Measurements from ENCODE around the gene AKR1E2. TPM values are rescaled to one million over a fixed set of nuclear protein-coding genes. Genes with fewer than 3 reads are reported as not detected.

Gene AKR1E2
- total RNA-seq, result 1 to 10 TPM; 1.7 to 10.0 TPM

DNA sequence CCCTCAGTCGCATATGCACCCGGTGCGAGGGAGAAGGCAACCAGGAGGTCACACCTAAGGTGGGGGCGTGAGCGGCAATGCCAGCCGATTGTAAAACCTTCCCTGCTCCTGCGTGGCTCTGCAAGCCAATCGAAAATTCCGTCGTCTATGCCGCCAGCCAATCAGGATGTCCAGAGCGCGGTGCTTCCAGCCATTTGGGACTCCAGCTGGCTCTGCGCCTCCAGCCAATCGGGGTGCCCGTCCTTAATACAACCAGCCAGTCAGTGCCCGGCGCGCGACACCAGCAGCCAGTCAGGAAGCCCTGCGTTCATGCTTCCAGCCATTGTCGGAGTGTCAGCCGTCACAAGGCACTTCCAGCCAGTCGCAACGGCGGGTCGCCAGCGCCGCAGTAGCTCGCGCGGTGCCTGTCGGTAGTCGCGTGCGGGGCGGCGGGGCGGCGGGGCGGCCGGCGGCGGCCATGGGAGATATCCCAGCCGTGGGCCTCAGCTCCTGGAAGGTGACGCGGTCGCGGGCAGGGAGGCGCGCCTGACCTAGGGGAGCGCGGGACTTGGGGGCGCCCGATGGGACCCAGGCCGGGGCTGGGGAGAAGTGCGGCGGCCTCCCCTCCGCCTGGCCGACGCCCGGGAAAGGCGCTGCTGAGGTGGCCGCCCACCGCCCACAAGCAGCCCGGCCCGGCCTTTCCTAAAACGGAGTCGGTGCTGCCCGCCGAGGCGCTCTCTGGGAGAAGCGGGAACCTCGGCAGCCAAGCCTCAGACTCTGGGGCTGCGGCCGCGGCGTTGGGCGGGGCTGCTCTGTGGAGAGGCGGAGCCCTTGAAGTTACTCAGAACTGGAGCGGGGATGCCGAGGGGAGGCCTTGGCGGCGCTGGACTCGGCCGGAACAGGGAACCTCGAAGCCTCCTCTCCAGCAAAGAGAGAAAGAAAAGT, at the start of gene AKR1E2:
AKR1E2 (plus strand) TSS at position 340 of the 924 bp plus-strand sequence; CDS start at position 458, 118 bp downstream.
- Mint-ChIP-seq H3K4me3 (peak within 1 kb of the TSS; percentile 83 to 86), H3K4me1 (ENCODE audit: low read depth) (peaks cover 19% of the 10 kb centered on the region), H3K27ac (no peak within 1 kb of the TSS), H3K36me3 (ENCODE audit: insufficient read depth in 2 of 2) (peaks cover 2 to 3% of the 10 kb centered on the region in 2 donors), H3K9me3 (no peaks in the 10 kb centered on the region), H3K27me3 (ENCODE audit: low read depth) (no peaks in the 10 kb centered on the region)
- ATAC-seq (replicated peaks in 1 of 2) (peak; percentile 91 to 93), DNase-seq (peak; percentile 76 to 88)

DNA sequence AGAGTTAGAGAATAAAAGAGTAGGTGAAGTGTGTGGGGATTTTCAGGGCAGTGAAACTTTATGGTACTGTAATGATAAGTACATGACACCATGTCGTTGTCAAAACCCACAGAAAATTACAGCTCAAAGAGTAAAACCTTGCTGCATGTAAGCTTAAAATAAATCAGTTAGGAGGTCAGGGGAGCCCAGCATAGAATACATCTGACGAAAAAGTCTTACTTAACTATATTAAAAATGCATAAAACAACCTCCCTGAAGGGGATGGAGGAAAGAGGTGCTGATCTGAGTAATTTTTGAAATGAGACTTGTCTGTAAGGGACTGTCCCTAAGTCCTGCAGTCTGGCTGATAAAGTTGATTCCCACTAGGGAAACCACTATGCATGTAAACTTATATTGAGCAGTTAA, 49.8 kb upstream of the AKR1E2 start:
- Mint-ChIP-seq H3K4me1 (ENCODE audit: low read depth) (peaks cover 16% of the 10 kb centered on the region), H3K27ac (peak overlapping the region; percentile 57), H3K27me3 (ENCODE audit: low read depth) (peaks cover 30% of the 10 kb centered on the region), H3K4me3 (peak overlapping the region in 1 of 2 donors; percentile 70), H3K36me3 (ENCODE audit: insufficient read depth in 2 of 2) (no peaks in the 10 kb centered on the region), H3K9me3 (no peaks in the 10 kb centered on the region)
- peak; percentile 81 to 85 for ATAC-seq (replicated peaks in 1 of 2)
- peak; percentile 13 to 14 for DNase-seq

DNA sequence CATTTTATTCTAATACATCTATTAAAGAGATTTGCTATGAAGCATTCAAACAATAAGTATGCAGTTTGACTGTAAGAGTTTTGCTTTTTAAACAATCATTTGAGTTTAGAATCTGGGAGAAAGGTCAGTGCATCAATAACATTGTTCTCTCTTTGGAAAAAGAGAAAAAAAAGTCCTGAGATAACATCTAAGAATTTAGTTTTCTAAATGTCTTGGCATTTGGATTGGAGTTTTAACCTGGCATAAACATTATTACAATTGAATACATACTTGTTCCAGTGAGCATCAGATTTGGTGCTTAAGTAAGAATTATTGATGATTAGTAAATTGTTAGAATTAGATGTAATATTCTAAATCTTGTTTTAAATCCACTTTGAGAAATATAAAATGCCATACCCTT, 47.2 kb upstream of the AKR1E2 start:
- H3K4me3 Mint-ChIP-seq, result no peak overlapping the region
- H3K27me3 Mint-ChIP-seq (ENCODE audit: low read depth), result peaks cover 5% of the 10 kb centered on the region
- ATAC-seq (replicated peaks in 1 of 2), result no peak

GRCh38 chr10:4780091-4780490, 45.9 kb upstream of the AKR1E2 start:
- H3K9me3 Mint-ChIP-seq, result no peaks in the 10 kb centered on the region
- ATAC-seq (replicated peaks in 1 of 2), result no peak
- H3K27ac Mint-ChIP-seq, result no peak overlapping the region
- no peaks in the 10 kb centered on the region for H3K36me3 Mint-ChIP-seq (ENCODE audit: insufficient read depth in 2 of 2)
- H3K27me3 Mint-ChIP-seq (ENCODE audit: low read depth), result peaks cover 6% of the 10 kb centered on the region
- peaks cover 16% of the 10 kb centered on the region for H3K4me1 Mint-ChIP-seq (ENCODE audit: low read depth)
- H3K4me3 Mint-ChIP-seq, result no peak overlapping the region
- DNase-seq, result no peak

More for the DNA sequence above, 47.2 kb upstream of the AKR1E2 start:
- no peak for DNase-seq
- no peak overlapping the region for H3K27ac Mint-ChIP-seq
- peaks cover 16% of the 10 kb centered on the region for H3K4me1 Mint-ChIP-seq (ENCODE audit: low read depth)
- no peaks in the 10 kb centered on the region for H3K9me3 Mint-ChIP-seq
- no peaks in the 10 kb centered on the region for H3K36me3 Mint-ChIP-seq (ENCODE audit: insufficient read depth in 2 of 2)

DNA sequence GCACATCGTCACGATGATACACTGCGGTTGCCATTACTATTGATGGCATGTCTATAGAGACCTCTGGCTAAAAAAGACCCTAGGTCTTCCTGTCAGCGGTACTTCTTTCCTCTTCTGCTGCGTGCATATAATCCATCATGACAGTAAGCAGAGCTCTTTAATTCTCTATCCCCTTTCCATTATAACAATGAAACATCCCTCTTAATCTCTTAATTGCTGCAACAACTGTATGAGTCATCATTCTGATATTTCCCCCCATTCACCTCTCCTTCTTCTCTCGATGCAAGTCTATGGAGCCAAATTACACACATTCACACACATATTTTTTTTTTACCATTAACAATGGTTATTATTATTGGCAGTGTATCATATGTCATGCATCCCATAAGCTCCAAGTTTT, 45.2 kb upstream of the AKR1E2 start:
- Mint-ChIP-seq H3K27me3 (ENCODE audit: low read depth) (peaks cover 10% of the 10 kb centered on the region), H3K4me1 (ENCODE audit: low read depth) (peaks cover 12% of the 10 kb centered on the region), H3K27ac (no peak overlapping the region)

GRCh38 chr10:4781955-4782354, 44.1 kb upstream of the AKR1E2 start:
- Mint-ChIP-seq H3K27ac (no peak overlapping the region), H3K27me3 (ENCODE audit: low read depth) (peaks cover 10% of the 10 kb centered on the region), H3K4me3 (no peak overlapping the region), H3K4me1 (ENCODE audit: low read depth) (peaks cover under 1% of the 10 kb centered on the region), H3K36me3 (ENCODE audit: insufficient read depth in 2 of 2) (no peaks in the 10 kb centered on the region), H3K9me3 (no peaks in the 10 kb centered on the region)
- DNase-seq (no peak), ATAC-seq (replicated peaks in 1 of 2) (no peak)

More for the DNA sequence above, 45.2 kb upstream of the AKR1E2 start:
- no peak for ATAC-seq (replicated peaks in 1 of 2)
- no peak overlapping the region for H3K4me3 Mint-ChIP-seq
- DNase-seq, result no peak
- H3K36me3 Mint-ChIP-seq (ENCODE audit: insufficient read depth in 2 of 2), result no peaks in the 10 kb centered on the region
- no peaks in the 10 kb centered on the region for H3K9me3 Mint-ChIP-seq

GRCh38 chr10:4784667-4785333, 41.2 kb upstream of the AKR1E2 start:
- Mint-ChIP-seq H3K36me3 (ENCODE audit: insufficient read depth in 2 of 2) (no peaks in the 10 kb centered on the region), H3K4me3 (no peak overlapping the region), H3K9me3 (no peaks in the 10 kb centered on the region), H3K27me3 (ENCODE audit: low read depth) (peaks cover 17% of the 10 kb centered on the region), H3K4me1 (ENCODE audit: low read depth) (no peaks in the 10 kb centered on the region), H3K27ac (no peak overlapping the region)
- ATAC-seq (replicated peaks in 1 of 2) (no peak), DNase-seq (no peak)

DNA sequence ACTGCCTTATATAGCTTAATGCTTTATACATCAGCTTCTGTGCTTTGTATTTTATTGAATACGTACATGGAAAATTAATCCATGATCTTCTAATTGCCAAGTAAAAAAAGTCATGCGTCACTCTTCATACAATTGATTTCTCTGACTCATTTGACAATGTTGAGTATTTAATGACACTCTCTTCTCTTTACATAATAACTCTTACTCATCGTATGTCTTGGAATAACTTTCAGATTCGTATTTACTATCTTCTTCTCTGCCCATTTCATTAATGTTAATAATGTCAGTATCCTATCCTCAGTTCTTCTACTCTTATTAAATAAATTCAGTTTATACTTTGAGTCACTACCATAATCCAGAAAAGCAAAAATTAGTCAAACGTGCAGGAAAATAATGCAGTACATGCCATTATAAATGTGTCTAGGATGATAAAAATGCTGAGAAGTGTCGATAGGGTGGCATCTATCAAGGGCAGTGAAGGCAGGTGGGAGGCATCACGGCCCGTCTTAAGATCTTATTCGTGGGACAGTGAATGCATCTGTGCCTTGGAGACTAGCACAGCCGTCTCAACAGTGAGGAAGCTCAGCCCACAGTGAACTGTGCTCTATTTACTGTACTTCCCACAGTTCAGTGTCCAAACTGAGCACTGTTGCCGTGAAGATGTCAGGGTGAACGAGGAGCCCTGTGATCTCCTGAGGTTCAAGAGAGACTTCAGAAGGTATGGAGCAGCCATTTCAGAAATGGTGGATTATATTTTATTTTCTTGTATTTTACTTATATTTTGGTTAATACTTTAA, 39.8 kb upstream of the AKR1E2 start:
- ATAC-seq (replicated peaks in 1 of 2) (no peak), DNase-seq (no peak)
- Mint-ChIP-seq H3K4me1 (ENCODE audit: low read depth) (no peaks in the 10 kb centered on the region), H3K9me3 (no peaks in the 10 kb centered on the region), H3K4me3 (no peak overlapping the region), H3K36me3 (ENCODE audit: insufficient read depth in 2 of 2) (no peaks in the 10 kb centered on the region), H3K27me3 (ENCODE audit: low read depth) (peaks cover 17% of the 10 kb centered on the region), H3K27ac (no peak overlapping the region)

DNA sequence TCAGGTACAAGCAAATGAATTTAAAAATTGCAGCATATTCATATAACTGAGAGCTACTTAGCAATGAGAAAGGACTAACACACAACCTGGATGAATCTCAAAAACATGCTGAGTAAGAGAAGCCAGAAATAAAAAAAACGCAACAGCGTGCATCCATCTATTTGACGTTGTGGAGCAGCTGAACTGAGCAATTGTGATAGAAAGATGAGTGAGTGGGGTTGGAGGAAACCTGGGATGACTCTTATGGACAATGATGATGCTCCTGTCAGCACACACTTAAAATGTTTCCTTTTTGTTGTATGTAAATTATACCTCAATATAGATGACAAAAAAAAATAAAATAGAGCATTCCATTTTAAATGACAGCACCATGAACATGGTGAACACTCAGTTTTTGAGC, 36.0 kb upstream of the AKR1E2 start:
- no peak for ATAC-seq (replicated peaks in 1 of 2)
- Mint-ChIP-seq H3K27ac (no peak overlapping the region), H3K4me3 (no peak overlapping the region), H3K36me3 (ENCODE audit: insufficient read depth in 2 of 2) (no peaks in the 10 kb centered on the region), H3K9me3 (no peaks in the 10 kb centered on the region), H3K4me1 (ENCODE audit: low read depth) (no peaks in the 10 kb centered on the region), H3K27me3 (ENCODE audit: low read depth) (peaks cover 12% of the 10 kb centered on the region)
- no peak for DNase-seq

DNA sequence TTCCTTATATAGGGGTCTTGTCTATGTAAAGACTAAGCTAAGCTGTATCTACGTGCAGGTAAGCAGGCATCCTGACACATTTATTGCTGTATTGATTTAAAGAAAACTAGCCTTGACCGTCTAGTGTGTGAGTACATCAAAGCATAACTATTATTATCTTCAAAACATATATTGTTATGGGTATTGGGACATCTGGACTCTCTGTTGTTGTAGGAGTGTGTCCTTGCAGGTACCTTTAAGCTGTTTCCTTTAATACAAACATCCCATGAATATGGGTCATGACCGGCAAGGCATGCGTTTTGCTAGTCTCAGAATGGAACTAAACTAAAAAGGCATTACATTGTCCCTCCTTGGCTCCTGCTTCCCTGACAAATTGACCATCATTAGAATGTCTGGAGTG, 35.1 kb upstream of the AKR1E2 start:
- Mint-ChIP-seq H3K4me3 (no peak overlapping the region), H3K27ac (no peak overlapping the region), H3K27me3 (ENCODE audit: low read depth) (peaks cover 15% of the 10 kb centered on the region), H3K36me3 (ENCODE audit: insufficient read depth in 2 of 2) (no peaks in the 10 kb centered on the region), H3K4me1 (ENCODE audit: low read depth) (no peaks in the 10 kb centered on the region), H3K9me3 (no peaks in the 10 kb centered on the region)
- DNase-seq, result no peak
- no peak for ATAC-seq (replicated peaks in 1 of 2)

DNA sequence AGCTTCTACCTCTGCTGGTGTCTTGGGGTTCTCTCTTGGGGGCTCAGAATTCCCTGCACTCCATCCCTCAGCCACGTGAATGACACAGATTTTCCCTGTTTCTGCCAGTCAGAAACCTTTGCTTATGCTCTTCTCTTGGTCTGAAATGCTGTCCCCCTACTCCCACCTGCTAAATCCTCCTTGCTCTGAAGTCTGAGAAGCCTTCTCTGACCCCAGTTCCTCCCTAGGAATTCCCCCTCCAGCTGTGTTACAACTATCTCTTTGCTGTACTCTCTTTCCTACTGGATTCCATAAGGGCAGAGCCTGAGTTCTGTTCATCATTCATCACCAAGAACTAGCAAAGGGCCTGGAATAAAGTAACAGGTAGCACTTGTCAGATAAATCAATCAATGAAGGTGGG, 33.6 kb upstream of the AKR1E2 start:
- Mint-ChIP-seq H3K4me1 (ENCODE audit: low read depth) (no peaks in the 10 kb centered on the region), H3K27me3 (ENCODE audit: low read depth) (peaks cover 21% of the 10 kb centered on the region), H3K4me3 (no peak overlapping the region), H3K36me3 (ENCODE audit: insufficient read depth in 2 of 2) (no peaks in the 10 kb centered on the region), H3K9me3 (no peaks in the 10 kb centered on the region), H3K27ac (no peak overlapping the region)
- ATAC-seq (replicated peaks in 1 of 2) (no peak), DNase-seq (no peak)

- no peaks in the 10 kb centered on the region for H3K36me3 Mint-ChIP-seq (ENCODE audit: insufficient read depth in 2 of 2)
- ATAC-seq (replicated peaks in 1 of 2) (no peak), DNase-seq (no peak)
- H3K27me3 Mint-ChIP-seq (ENCODE audit: low read depth), result peaks cover 7% of the 10 kb centered on the region
- H3K4me1 Mint-ChIP-seq (ENCODE audit: low read depth), result no peaks in the 10 kb centered on the region
- H3K9me3 Mint-ChIP-seq, result no peaks in the 10 kb centered on the region
- H3K27ac Mint-ChIP-seq, result no peak overlapping the region
- H3K4me3 Mint-ChIP-seq, result no peak overlapping the region
These were observed 24.6 kb upstream of the AKR1E2 start for GRCh38 chr10:4801405-4801804.
